Neuronal stem cell (in vitro differentiated cells): ENCODE data around the gene BMP2K.

Experiments used
- DNase-seq: peaks from one replicate; pipeline ENCODE4 v3.0.0-alpha.2; 2013; ENCODE audit warnings: low spot score
- H2AFZ ChIP-seq: one replicate; pipeline ENCODE4 v1.6.1; 2013; ENCODE audit warnings: mild to moderate bottlenecking, low read length, inconsistent platforms
- H2AK5ac ChIP-seq: 2 replicates; pipeline ENCODE4 v1.6.1; 2013; ENCODE audit warnings: low read depth, mild to moderate bottlenecking, inconsistent platforms, low read length, moderate library complexity, mixed read lengths
- H2BK120ac ChIP-seq: 2 replicates; pipeline ENCODE4 v1.6.1; 2013; ENCODE audit warnings: low read depth, mild to moderate bottlenecking, inconsistent platforms, low read length, moderate library complexity, mixed read lengths
- H2BK12ac ChIP-seq: one replicate; pipeline ENCODE4 v1.6.1; 2013; ENCODE audit warnings: low read length, inconsistent platforms
- H2BK15ac ChIP-seq: 2 replicates; pipeline ENCODE4 v1.6.1; 2013; ENCODE audit warnings: mild to moderate bottlenecking, low read length, inconsistent platforms, mixed read lengths
- H2BK5ac ChIP-seq: one replicate; pipeline ENCODE4 v1.6.1; 2013; ENCODE audit warnings: inconsistent platforms, mild to moderate bottlenecking, low read length, moderate library complexity
- H3K14ac ChIP-seq: one replicate; pipeline ENCODE4 v1.6.1; 2013; ENCODE audit warnings: low read length, inconsistent platforms
- H3K18ac ChIP-seq: 2 replicates; pipeline ENCODE4 v1.6.1; 2013; ENCODE audit warnings: low read length, inconsistent platforms
- H3K23ac ChIP-seq: 2 replicates; pipeline ENCODE4 v1.6.1; 2013; ENCODE audit warnings: low read depth, mild to moderate bottlenecking, mixed read lengths, low read length, inconsistent platforms; ENCODE audit not compliant: poor library complexity
- H3K27ac ChIP-seq: replicated peaks from 3 replicates; pipeline ENCODE4 v1.5.1; 2013; ENCODE audit warnings: low read length, inconsistent platforms
- H3K27me3 ChIP-seq, 3 experiments: 2 replicates each; pipeline ENCODE4 v1.6.1; 2013; ENCODE audit warnings: low read length in 3 of 3, mild to moderate bottlenecking in 2 of 3, inconsistent platforms in 1 of 3, low read depth in 1 of 3, mixed read lengths in 1 of 3, moderate library complexity in 1 of 3; ENCODE audit not compliant: control insufficient read depth in 3 of 3, insufficient read depth in 3 of 3
- H3K36me3 ChIP-seq, 2 donors: replicated peaks in 1 of 2; 2 replicates each; pipeline ENCODE4 v1.6.1; 2013; ENCODE audit warnings: low read length in 2 of 2; ENCODE audit not compliant: control insufficient read depth in 2 of 2, insufficient read depth in 2 of 2
- H3K4ac ChIP-seq: 2 replicates; pipeline ENCODE4 v1.6.1; 2013; ENCODE audit warnings: inconsistent platforms, mild to moderate bottlenecking, low read length, moderate library complexity
- H3K4me1 ChIP-seq, 2 donors: 1 replicate in 1 of 2; 2 replicates in 1 of 2; pipeline ENCODE4 v1.6.1; 2013; ENCODE audit warnings: low read length in 2 of 2, low read depth in 1 of 2; ENCODE audit not compliant: control insufficient read depth in 2 of 2, insufficient read depth in 1 of 2
- H3K4me2 ChIP-seq: one replicate; pipeline ENCODE4 v1.6.1; 2013; ENCODE audit warnings: mild to moderate bottlenecking, low read length, inconsistent platforms; ENCODE audit not compliant: insufficient read depth, poor library complexity, severe bottlenecking
- H3K4me3 ChIP-seq, 2 donors: 2 replicates each; pipeline ENCODE4 v1.5.1; 2013; ENCODE audit warnings: low read length in 2 of 2, mild to moderate bottlenecking in 2 of 2, inconsistent platforms in 1 of 2, moderate library complexity in 1 of 2
- H3K79me1 ChIP-seq: one replicate; pipeline ENCODE4 v1.6.1; 2013; ENCODE audit warnings: low read depth, mild to moderate bottlenecking, inconsistent platforms, low read length, moderate library complexity
- H3K9ac ChIP-seq: one replicate; pipeline ENCODE4 v1.6.1; 2013; ENCODE audit warnings: mild to moderate bottlenecking, low read depth, low read length, inconsistent platforms; ENCODE audit not compliant: poor library complexity
- H3K9me3 ChIP-seq, 2 donors: replicated peaks in 1 of 2; 2 replicates each; pipeline versions ENCODE3 to v1.6.1; 2013; ENCODE audit warnings: low read length in 2 of 2, mild to moderate bottlenecking in 2 of 2, inconsistent platforms in 1 of 2, low read depth in 1 of 2, mixed read lengths in 1 of 2, moderate library complexity in 1 of 2; ENCODE audit not compliant: control insufficient read depth in 2 of 2, insufficient read depth in 1 of 2
- H4K8ac ChIP-seq: one replicate; pipeline ENCODE4 v1.6.1; 2013; ENCODE audit warnings: low read depth, mild to moderate bottlenecking, inconsistent platforms, low read length, moderate library complexity
- H4K91ac ChIP-seq: one replicate; pipeline ENCODE4 v1.6.1; 2013; ENCODE audit warnings: low read length, low read depth, mild to moderate bottlenecking, inconsistent platforms; ENCODE audit not compliant: poor library complexity
- WGBS, 2 donors: extraction: QIAGEN DNeasy Blood & Tissue Kit; methylation state at CpG; one replicate each; pipeline ENCODE4 v1.1.7; 2013; ENCODE audit warnings: missing lambda C conversion rate in 2 of 2, mixed read lengths in 1 of 2; ENCODE audit not compliant: insufficient read length in 2 of 2, insufficient replicate concordance in 1 of 2; ENCODE audit errors: extremely low coverage in 2 of 2; 5-methylcytosine and 5-hydroxymethylcytosine counted together

BMP2K gene

DNA sequence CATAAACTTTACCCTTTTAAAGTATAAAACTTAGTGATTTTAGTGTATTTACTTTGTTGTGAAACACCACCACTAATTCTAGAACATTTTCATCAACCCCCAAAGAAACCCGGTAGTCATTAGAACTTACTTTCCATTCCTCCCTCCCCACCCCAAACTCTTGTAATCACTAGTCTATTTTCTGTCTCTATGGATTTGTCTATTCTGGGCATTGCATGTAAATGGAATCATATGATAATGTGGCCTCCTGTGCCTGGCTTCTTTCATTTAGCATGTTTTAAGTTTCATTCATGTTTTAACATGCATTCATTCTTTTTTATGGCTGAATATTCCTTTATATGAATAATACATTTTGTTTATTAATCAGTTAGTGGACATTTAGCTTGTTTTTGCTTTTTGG lies 27.8 kb downstream of the BMP2K start:
- Histone ChIP-seq H2BK120ac (no peak overlapping the region), H3K79me1 (peaks cover 3% of the 10 kb centered on the region), H4K8ac (no peak overlapping the region), H3K18ac (no peak overlapping the region), H3K4ac (no peak overlapping the region), H2BK5ac (no peak overlapping the region), H3K9ac (no peak overlapping the region), H3K27me3 (no peaks in the 10 kb centered on the region), H3K36me3 (no peaks in the 10 kb centered on the region), H3K23ac (no peak overlapping the region), H2AFZ (no peak overlapping the region), H3K14ac (no peak overlapping the region), H2BK15ac (no peak overlapping the region), H2BK12ac (no peak overlapping the region), H3K9me3 (peaks cover 0 to 17% of the 10 kb centered on the region in 2 donors), H2AK5ac (no peak overlapping the region), H3K4me3 (no peak overlapping the region), H3K4me2 (no peak overlapping the region), H4K91ac (no peak overlapping the region), H3K4me1 (no peaks in the 10 kb centered on the region), H3K27ac (no peak overlapping the region)
- DNase-seq, result no peak
- WGBS, 2 donors, result no CpG with 5 or more reads among the region's 1 CpG

DNA sequence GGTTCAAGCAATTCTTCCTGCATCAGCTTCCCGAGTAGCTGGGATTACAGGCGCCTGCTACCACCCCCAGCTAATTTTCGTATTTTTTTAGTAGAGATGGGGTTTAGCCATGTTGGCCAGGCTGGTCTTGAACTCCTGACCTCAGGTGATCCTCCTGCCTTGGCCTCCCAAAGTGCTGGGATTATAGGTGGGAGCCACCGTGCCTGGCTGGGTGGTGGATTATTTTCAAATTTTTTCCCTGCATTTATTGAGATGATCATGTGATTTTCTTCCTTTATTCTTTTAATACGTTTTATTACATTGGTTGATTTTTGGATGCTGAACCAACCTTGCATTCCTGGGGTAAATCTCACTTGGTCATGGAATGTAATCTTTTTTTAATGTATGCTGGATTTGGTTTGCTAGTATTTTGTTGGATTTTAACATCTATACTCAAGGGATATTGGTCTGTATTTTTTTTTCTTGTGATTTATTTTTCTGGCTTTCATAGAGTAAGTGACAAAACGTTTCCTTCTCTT lies 30.9 kb downstream of the BMP2K start:
- H2BK120ac ChIP-seq, result no peak overlapping the region
- peaks cover 0 to 17% of the 10 kb centered on the region in 2 donors for H3K9me3 ChIP-seq
- peaks cover 0 to 2% of the 10 kb centered on the region in 2 donors for H3K4me1 ChIP-seq
- H3K4me2 ChIP-seq, result no peak overlapping the region
- no peak overlapping the region for H3K4ac ChIP-seq
- no peak overlapping the region for H2AK5ac ChIP-seq
- no peaks in the 10 kb centered on the region for H3K36me3 ChIP-seq
- DNase-seq, result no peak
- H4K91ac ChIP-seq, result no peak overlapping the region
- no peak overlapping the region for H2BK12ac ChIP-seq
- no peak overlapping the region for H2AFZ ChIP-seq
- H3K4me3 ChIP-seq, result no peak overlapping the region
- H3K27me3 ChIP-seq, result no peaks in the 10 kb centered on the region
- H2BK15ac ChIP-seq, result no peak overlapping the region
- H4K8ac ChIP-seq, result no peak overlapping the region
- WGBS, 2 donors, result no CpG with 5 or more reads among the region's 6 CpGs
- H3K23ac ChIP-seq, result no peak overlapping the region
- H3K9ac ChIP-seq, result no peak overlapping the region
- no peak overlapping the region for H3K27ac ChIP-seq
- H2BK5ac ChIP-seq, result no peak overlapping the region
- no peak overlapping the region for H3K18ac ChIP-seq
- H3K79me1 ChIP-seq, result peaks cover 5% of the 10 kb centered on the region
- H3K14ac ChIP-seq, result no peak overlapping the region

DNA sequence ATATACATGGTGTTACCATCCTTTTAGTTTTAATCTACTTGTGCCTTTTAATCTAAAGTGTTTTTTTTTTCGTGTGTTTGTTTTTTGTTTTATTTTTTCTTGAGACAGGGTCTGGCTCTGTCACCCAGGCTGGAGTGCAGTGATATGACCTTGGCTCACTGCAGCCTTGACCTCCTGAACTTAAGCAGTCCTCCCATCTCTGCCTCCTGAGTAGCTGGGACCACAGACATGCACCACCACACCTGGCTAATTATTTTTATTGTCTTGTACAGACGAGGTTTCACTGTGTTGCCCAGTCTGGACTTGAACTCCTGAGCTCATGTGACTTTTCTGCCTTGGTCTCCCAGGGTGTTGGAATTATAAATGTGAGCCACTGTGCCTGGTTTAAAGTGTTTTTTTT lies 33.1 kb downstream of the BMP2K start:
- Histone ChIP-seq H3K9me3 (peaks cover 0 to 17% of the 10 kb centered on the region in 2 donors), H3K23ac (no peak overlapping the region), H2BK120ac (no peak overlapping the region), H3K4ac (no peak overlapping the region), H2BK12ac (no peak overlapping the region), H3K36me3 (no peaks in the 10 kb centered on the region), H2BK5ac (no peak overlapping the region), H3K79me1 (peaks cover 4% of the 10 kb centered on the region), H3K14ac (no peak overlapping the region), H3K27ac (no peak overlapping the region), H3K9ac (no peak overlapping the region), H3K4me3 (no peak overlapping the region), H2AK5ac (no peak overlapping the region), H3K4me2 (no peak overlapping the region), H2BK15ac (no peak overlapping the region), H3K27me3 (no peaks in the 10 kb centered on the region), H4K8ac (no peak overlapping the region), H3K18ac (no peak overlapping the region), H3K4me1 (peaks cover 0 to 2% of the 10 kb centered on the region in 2 donors), H2AFZ (no peak overlapping the region), H4K91ac (no peak overlapping the region)
- no CpG with 5 or more reads among the region's 2 CpGs for WGBS, 2 donors
- no peak for DNase-seq

DNA sequence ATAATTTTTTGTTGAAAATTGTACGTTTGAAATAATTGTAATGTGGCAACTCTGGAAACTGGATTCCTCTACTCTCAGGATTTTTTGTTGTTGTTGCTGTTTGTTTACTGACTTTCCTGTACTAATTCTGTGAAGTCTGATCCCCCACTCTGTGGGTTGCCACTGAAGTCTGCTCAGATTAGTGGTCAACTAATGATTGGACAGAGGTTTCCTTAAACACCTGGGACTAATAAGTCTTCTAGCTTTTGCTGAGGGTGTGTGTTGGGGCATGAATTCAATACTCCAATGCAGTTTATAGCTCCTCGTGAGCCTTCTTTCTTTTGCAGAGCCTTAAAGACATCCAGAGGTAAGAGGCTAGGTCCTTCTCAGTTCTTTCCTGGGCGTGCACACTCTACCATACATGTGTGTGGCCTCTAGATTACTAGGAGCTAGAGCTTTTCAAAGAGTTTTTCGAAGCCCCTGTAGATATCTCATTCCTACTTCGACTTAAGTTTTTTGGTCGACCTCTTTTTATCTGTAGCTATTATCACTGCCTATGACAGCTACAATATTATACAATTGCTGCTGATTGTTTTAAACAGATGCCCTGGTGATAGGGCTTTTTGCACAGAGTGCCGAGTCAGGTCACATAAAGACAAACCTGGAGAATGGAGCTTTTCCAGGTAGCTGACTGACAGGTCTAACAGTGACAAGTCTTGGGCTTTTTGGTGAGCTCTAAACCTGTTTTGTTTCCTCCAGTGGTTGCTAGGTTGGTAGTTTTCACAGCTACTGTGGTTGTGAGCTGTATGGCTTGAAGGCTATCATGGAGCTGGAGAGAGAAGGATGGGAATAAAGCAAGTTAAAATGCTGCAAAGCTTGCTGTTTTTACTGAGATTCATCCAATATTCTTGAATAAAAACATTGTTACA lies 34.0 kb downstream of the BMP2K start:
- peaks cover 0 to 2% of the 10 kb centered on the region in 2 donors for H3K4me1 ChIP-seq
- H4K8ac ChIP-seq, result no peak overlapping the region
- no peak overlapping the region for H3K18ac ChIP-seq
- no peak overlapping the region for H2BK12ac ChIP-seq
- no peak overlapping the region for H4K91ac ChIP-seq
- H3K4ac ChIP-seq, result no peak overlapping the region
- no peak overlapping the region for H2BK5ac ChIP-seq
- H3K4me2 ChIP-seq, result no peak overlapping the region
- H3K9ac ChIP-seq, result no peak overlapping the region
- H2AK5ac ChIP-seq, result no peak overlapping the region
- H3K23ac ChIP-seq, result no peak overlapping the region
- DNase-seq, result no peak
- H3K9me3 ChIP-seq, result peaks cover 0 to 14% of the 10 kb centered on the region in 2 donors
- no peaks in the 10 kb centered on the region for H3K36me3 ChIP-seq
- H3K14ac ChIP-seq, result no peak overlapping the region
- no peak overlapping the region for H3K27ac ChIP-seq
- no CpG with 5 or more reads among the region's 7 CpGs for WGBS, 2 donors
- H2AFZ ChIP-seq, result no peak overlapping the region
- H2BK120ac ChIP-seq, result no peak overlapping the region
- no peaks in the 10 kb centered on the region for H3K27me3 ChIP-seq
- H2BK15ac ChIP-seq, result no peak overlapping the region
- H3K79me1 ChIP-seq, result peaks cover 4% of the 10 kb centered on the region
- H3K4me3 ChIP-seq, result no peak overlapping the region
